NCI-H1105 treated with DMSO at 0.1 percent for 48 hours (cell line): Measurements from ENCODE around the gene CYP27B1.
"Not testable (repeated sequence)": the region's sequence is repeated elsewhere in the genome, so short reads cannot be mapped to it uniquely, and the experiment has no call there.

ENCODE experiments used
- DNase-seq: peaks from one replicate; lab custom pipeline; 2025; lab: John Stamatoyannopoulos, UW

CYP27B1 gene

GRCh38 chr12:57721846-57722608 is 44.9 kb downstream of the CYP27B1 start:
- DNase-seq, result not testable (repeated sequence)

GRCh38 chr12:57720606-57721595 is 46.0 kb downstream of the CYP27B1 start:
- DNase-seq, result no peak

- no peak for DNase-seq
These were observed 46.9 kb downstream of the CYP27B1 start for GRCh38 chr12:57719777-57720605.

GRCh38 chr12:57718641-57719528 is 48.0 kb downstream of the CYP27B1 start:
- no peak for DNase-seq

GRCh38 chr12:57717846-57718640 is 48.8 kb downstream of the CYP27B1 start:
- DNase-seq, result no peak

- DNase-seq, result no peak
These were observed 49.7 kb downstream of the CYP27B1 start for GRCh38 chr12:57717131-57717530.

GRCh38 chr12:57716305-57716704 is 50.6 kb downstream of the CYP27B1 start:
- DNase-seq, result no peak

- no peak for DNase-seq
These were observed 51.1 kb downstream of the CYP27B1 start for GRCh38 chr12:57715786-57716185.

- not testable (repeated sequence) for DNase-seq
These were observed 51.7 kb downstream of the CYP27B1 start for GRCh38 chr12:57715036-57715748.

GRCh38 chr12:57713209-57713608 is 53.7 kb downstream of the CYP27B1 start:
- no peak for DNase-seq

GRCh38 chr12:57712701-57713100 is 54.2 kb downstream of the CYP27B1 start:
- no peak for DNase-seq
